ENCODE data around the gene PTPRD.

- TF ChIP-seq EZH2phosphoT487 (IDR thresholded peaks at IDR 0.05; ENCODE audit: borderline replicate concordance) (no peak), CTCF (IDR thresholded peaks at IDR 0.05 in 2 of 3, conservative IDR thresholded peaks at IDR 0.05 in 1 of 3; ENCODE audit: borderline replicate concordance in 1 of 3, insufficient read depth in 1 of 3, low read depth in 2 of 3, low read length in 2 of 3) (no peak), EZH2 (IDR thresholded peaks at IDR 0.05) (no peak), SIN3A (IDR thresholded peaks at IDR 0.05; ENCODE audit: low read depth) (no peak), POLR2AphosphoS5 (IDR thresholded peaks at IDR 0.05; ENCODE audit: low read depth, low read length) (no peak), ZNF274 (IDR thresholded peaks at IDR 0.05; ENCODE audit: low read depth, low read length) (no peak), POLR2A (IDR thresholded peaks at IDR 0.05; ENCODE audit: borderline replicate concordance, extremely low read depth, insufficient read depth, insufficient read length) (no peak), REST (IDR thresholded peaks at IDR 0.05; ENCODE audit: low read depth) (no peak), ZFX (IDR thresholded peaks at IDR 0.05) (no peak), SP1 (IDR thresholded peaks at IDR 0.05; ENCODE audit: low read depth) (no peak), RAD21 (IDR thresholded peaks at IDR 0.05; ENCODE audit: low read depth) (no peak), MAX (IDR thresholded peaks at IDR 0.05) (no peak)
These were observed 1567.7 kb downstream of the PTPRD start for GRCh38 chr9:9045072-9045471.
